Ramos (cell line): Measurements from ENCODE around the gene RPGRIP1.
"Not testable (repeated sequence)": the region's sequence is repeated elsewhere in the genome, so short reads cannot be mapped to it uniquely, and the experiment has no call there.

Source experiments
- in situ Hi-C: fragments of 300-500 bp; cut with MboI; formaldehyde crosslinking; loops from one replicate; pipeline ENCODE4 v1.14.3; 2022; ENCODE audit warnings: low sequenced_read_pairs; ENCODE audit not compliant: unreplicated experiment

RPGRIP1 gene

GRCh38 chr14:21279783-21280182 is at the start of gene RPGRIP1:
RPGRIP1 (plus strand) TSS chr14:21280083; CDS start chr14:21287977, 7,894 bp downstream.
- in situ Hi-C loops: no loop called here

GRCh38 chr14:21231020-21231652 is 48.7 kb upstream of the RPGRIP1 start:
- in situ Hi-C loops: no loop called here

- in situ Hi-C loops: no loop called here
These were observed 46.3 kb upstream of the RPGRIP1 start for GRCh38 chr14:21233457-21234076.

GRCh38 chr14:21234112-21234511 is 45.8 kb upstream of the RPGRIP1 start:
- in situ Hi-C loops: no loop called here

GRCh38 chr14:21236948-21237797 is 42.7 kb upstream of the RPGRIP1 start:
- in situ Hi-C loops: no loop called here

- in situ Hi-C loops: no loop called here
These were observed 40.9 kb upstream of the RPGRIP1 start for GRCh38 chr14:21238823-21239518.

- in situ Hi-C loops: no loop called here
These were observed 39.5 kb upstream of the RPGRIP1 start for GRCh38 chr14:21240417-21240816.

- in situ Hi-C loops: no loop called here
These were observed 38.6 kb upstream of the RPGRIP1 start for GRCh38 chr14:21241218-21241819.

GRCh38 chr14:21244544-21244943 is 35.3 kb upstream of the RPGRIP1 start:
- in situ Hi-C loops: no loop called here

- in situ Hi-C loops: no loop called here
These were observed 34.1 kb upstream of the RPGRIP1 start for GRCh38 chr14:21245813-21246212.

GRCh38 chr14:21248338-21248737 is 31.5 kb upstream of the RPGRIP1 start:
- in situ Hi-C loops: no loop called here

- in situ Hi-C loops: no loop called here
These were observed 31.0 kb upstream of the RPGRIP1 start for GRCh38 chr14:21248739-21249411.

- in situ Hi-C loops: no loop called here
These were observed 28.7 kb upstream of the RPGRIP1 start for GRCh38 chr14:21251215-21251614.

GRCh38 chr14:21252149-21252548 is 27.7 kb upstream of the RPGRIP1 start:
- in situ Hi-C loops: no loop called here

- in situ Hi-C loops: no loop called here
These were observed 24.3 kb upstream of the RPGRIP1 start for GRCh38 chr14:21255385-21256101.

GRCh38 chr14:21256102-21256447 is 23.8 kb upstream of the RPGRIP1 start:
- in situ Hi-C loops: not testable (repeated sequence)

GRCh38 chr14:21256539-21257393 is 23.1 kb upstream of the RPGRIP1 start:
- in situ Hi-C loops: no loop called here

- in situ Hi-C loops: no loop called here
These were observed 22.4 kb upstream of the RPGRIP1 start for GRCh38 chr14:21257394-21257909.
